Motor neuron (in vitro differentiated cells): ENCODE results near the gene HOXC12. TPM values are rescaled to one million over a fixed set of nuclear protein-coding genes. Genes with fewer than 3 reads are reported as not detected.

Experiments used
- ATAC-seq, 8 experiments: fragments of 200-7000 bp; cut with Tn5 transposase; replicated peaks in 6 of 8; 2 replicates each; pipeline ENCODE4 v1.8.0; 2021; ENCODE audit warnings: mild to moderate bottlenecking in 8 of 8, moderate library complexity in 8 of 8
- H3K27ac ChIP-seq, 2 donors: fragments of 250-450 bp; sonication (Bioruptor Pico); 2 replicates each; pipeline ENCODE4 v1.9.0; 2021; ENCODE audit warnings: antibody characterized with exemption in 2 of 2, mild to moderate bottlenecking in 2 of 2, moderate library complexity in 1 of 2
- H3K4me1 ChIP-seq, 2 donors: fragments of 250-450 bp; sonication (Bioruptor Pico); replicated peaks in 1 of 2; 2 replicates each; pipeline ENCODE4 v1.6.1; 2021; ENCODE audit warnings: antibody characterized with exemption in 2 of 2, mild to moderate bottlenecking in 2 of 2, moderate library complexity in 1 of 2
- H3K4me3 ChIP-seq, 5 donors: fragments of 250-450 bp; sonication (Bioruptor Pico); 2 replicates each; pipeline ENCODE4 v1.9.0; 2021; ENCODE audit warnings: antibody characterized with exemption in 5 of 5, mild to moderate bottlenecking in 5 of 5, moderate library complexity in 4 of 5
- WGBS, 10 experiments: fragments of 450-650 bp; shearing (Covaris generic); methylation state at CpG; one replicate each; pipeline ENCODE4 v1.0.0; 2022; 5-methylcytosine and 5-hydroxymethylcytosine counted together
- in situ Hi-C, 9 experiments: fragments of 400-800 bp; cut with MboI; loops; one replicate each; pipeline ENCODE4 v1.15.0; 2021; ENCODE audit warnings: low sequenced_read_pairs in 9 of 9, low pct_unique_long_range_greater_than_20kb in 2 of 9; ENCODE audit not compliant: unreplicated experiment in 9 of 9
- total RNA-seq, 8 experiments: library from RNA; unstranded; fragments of 300-600 nt; gene quantifications; 2 replicates each; pipeline versions ENCODE4 v1.2.3 to v1.2.4, GENCODE V29; 2022

Gene HOXC12
- total RNA-seq, 8 experiments from 2014 or later, result 0.13 to 5.2 (median 0.34) TPM; not detected in 2

DNA sequence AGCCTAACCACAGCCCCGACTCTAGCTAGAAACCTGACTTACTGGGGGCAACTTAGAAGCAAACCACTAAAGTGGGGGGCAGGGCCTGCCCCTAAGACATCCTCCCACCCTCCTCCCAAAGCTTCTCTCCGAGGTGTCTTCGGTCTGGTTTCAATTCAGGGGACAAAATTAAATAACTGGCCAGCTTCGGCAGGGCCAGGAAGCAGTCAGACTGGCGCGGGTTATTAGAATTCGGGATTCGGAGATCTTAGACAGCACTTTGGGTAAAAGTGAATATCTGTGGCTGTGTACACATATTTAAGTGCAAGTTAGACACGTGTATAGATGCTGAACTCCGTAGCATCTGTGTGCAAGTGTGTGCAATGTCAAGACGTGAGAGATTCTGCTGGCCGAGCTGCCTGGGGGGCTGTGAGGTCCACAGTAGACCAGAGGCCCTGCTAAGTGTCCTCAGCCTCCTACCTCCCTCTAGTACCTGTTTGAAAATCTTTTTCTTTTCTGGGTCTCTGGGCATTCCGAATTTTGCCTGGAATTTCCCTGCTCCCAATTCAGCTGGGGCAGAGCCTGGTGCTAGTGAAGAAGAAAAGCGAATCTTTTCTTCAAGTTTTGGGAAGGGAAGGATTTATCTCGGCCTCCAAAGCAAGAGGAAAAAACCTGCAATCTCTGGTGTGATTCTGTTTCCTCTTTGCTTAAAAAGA is 26.2 kb downstream of the HOXC12 start:
- ATAC-seq, result no peak
- no peaks in the 10 kb centered on the region for H3K4me1 ChIP-seq
- H3K27ac ChIP-seq, result no peak overlapping the region
- H3K4me3 ChIP-seq, result no peak overlapping the region
- in situ Hi-C loops, result no loop called here
- 0 to 46% (median 17%) methylated on average over 1 to 13 of the region's 15 CpGs for WGBS, 10 experiments

DNA sequence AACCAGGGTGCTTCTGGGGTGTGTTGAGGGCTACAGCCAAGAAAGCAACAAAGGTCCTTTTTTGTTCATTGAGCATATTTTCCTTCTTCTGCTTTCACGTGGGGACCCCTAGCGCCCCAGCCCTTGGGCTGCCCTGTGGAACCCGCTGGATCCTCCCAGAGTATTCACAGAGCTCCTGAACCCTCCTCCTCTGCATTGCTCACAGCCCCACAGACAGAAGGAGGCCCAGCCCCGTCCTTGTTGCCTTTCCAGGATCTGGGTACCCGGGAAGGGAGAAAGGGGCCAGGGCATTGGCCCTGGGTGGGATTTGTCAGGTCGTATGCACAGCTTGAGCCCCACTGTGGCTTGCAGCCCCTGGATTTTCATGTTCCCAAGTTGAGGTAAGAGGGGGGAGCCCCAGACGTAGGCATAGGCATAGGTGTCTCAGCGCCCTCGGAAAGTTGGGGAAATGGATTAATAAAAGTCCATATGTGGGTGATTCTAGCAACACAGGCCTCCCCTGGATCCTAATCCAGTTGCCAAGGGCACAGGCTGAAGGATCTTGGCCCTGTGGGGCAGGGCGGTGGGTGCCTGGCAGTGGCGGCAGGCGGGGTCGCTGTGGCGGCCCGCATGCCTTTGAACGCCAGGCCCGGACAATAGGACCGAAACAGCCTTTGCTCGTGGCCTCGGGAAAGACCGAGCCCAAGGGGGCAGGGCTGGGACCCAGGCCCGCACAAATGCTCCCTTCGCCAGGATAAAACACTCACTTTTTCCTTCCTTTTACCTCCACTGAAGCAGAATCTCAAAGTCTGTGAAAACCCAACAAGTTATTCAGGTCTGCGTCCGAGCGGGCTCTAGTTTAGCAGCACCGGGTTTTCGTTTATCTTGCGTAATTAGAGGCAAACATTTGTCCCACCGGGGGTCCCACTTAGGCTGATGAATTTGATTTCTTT is 27.2 kb downstream of the HOXC12 start:
- H3K4me3 ChIP-seq, result no peak overlapping the region
- 0 to 45% (median 8%) methylated on average over 1 to 10 of the region's 30 CpGs; no CpG with 5 or more reads in 1 of the 10 experiments for WGBS, 10 experiments
- in situ Hi-C loops, result no loop called here
- H3K27ac ChIP-seq, result no peak overlapping the region
- H3K4me1 ChIP-seq, result no peaks in the 10 kb centered on the region
- no peak for ATAC-seq

DNA sequence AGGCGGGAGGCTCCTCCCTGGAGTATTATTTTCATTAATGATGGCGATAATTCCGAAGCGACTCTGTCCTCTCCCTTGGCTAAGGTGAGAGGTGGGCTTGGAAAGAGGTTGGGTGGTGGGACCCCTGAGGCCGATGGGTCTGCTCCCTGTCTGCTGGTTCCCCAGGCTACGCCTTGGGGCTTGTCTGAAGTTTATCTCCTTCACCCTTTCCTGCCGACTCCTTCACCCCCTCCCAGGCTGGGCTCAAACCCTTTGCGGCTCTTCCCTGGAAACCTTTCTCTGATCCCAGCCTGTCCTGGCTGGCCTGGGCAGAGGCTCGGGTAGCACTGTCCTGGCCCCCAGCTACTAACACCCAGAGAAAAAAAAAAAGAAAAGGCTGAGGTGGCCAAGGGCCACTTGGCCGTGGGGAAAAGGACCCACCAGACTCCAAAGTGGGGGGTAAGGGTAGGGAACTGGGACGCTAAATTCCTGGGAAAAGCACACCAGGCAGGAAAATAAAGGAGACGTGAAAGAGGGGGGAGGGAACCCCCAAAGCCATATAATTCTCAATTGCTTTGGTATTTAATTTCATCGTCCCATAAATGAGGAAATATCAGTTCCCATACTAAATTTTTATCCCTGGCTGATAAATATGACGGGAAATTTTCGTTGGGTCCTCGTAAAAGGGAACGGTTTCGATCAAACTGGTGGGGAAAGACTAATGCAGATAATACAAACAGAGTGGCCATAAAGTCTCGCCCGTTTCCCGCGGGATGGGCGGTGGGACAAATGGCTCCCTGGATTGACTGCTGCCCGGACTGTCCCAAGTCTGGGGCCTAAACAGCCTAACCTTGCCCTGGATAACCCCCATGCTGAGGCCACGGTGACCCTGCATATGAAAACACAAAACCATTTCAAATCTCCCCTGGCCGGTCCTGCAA is 28.2 kb downstream of the HOXC12 start:
- Histone ChIP-seq H3K4me1 (no peaks in the 10 kb centered on the region), H3K27ac (no peak overlapping the region), H3K4me3 (no peak overlapping the region)
- in situ Hi-C loops, result no loop called here
- no peak for ATAC-seq
- WGBS, 10 experiments, result 1 to 75% (median 22%) methylated on average over 2 to 17 of the region's 26 CpGs

DNA sequence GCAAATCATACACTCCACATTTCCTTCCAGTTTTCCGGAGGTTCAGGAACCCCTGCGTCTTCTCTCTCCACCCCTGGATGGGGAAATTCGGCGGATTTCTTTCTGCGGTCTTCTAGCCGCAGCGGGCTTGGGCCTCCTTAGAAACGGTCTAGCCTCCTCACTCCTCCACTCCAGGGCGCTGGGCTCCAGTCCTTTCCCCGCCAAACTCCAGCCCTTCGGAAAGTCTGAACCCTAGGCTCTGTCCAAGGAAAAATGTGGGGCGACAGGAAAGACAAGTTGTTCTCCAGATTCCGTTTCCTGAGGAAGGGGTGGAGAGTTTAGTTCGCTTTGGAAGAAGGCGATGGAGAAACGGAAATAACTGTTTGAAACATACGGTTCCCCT is 28.9 kb downstream of the HOXC12 start:
- in situ Hi-C loops, result no loop called here
- H3K4me1 ChIP-seq, result no peaks in the 10 kb centered on the region
- no peak overlapping the region for H3K4me3 ChIP-seq
- H3K27ac ChIP-seq, result no peak overlapping the region
- ATAC-seq, result no peak
- 5 to 75% (median 24%) methylated on average over 2 to 14 of the region's 17 CpGs; no CpG with 5 or more reads in 2 of the 10 experiments for WGBS, 10 experiments

DNA sequence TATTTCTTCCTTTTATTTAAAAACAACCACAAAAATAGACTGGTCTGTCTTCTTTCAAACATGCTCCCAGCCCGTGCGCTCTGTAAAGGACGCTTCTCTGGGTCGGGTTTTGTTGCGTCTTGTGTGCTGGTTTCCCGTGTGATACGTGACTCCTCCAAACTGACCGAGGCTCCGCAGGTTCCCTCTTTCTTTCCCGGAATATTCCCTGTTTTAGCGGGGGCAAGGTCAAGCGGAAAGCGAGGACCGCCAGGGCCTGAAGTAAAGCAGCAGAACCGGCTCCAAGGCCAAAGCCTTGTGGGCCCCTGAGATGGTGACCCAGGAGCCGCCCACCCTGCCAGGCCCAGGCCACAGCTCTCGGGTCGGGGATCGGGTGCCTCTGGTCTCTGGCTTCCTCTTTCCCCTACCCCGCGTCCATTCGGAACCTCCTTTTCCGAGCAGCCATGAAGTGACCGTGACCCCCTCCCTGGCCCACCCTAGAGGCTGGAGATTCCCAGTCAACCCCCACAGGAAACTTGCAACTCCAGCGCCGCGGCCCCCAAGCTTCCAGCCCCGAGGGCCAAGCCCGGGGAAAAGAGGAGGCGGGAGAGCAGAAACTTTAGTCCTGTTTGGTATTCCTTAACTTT is 29.4 kb downstream of the HOXC12 start:
- in situ Hi-C loops, result no loop called here

DNA sequence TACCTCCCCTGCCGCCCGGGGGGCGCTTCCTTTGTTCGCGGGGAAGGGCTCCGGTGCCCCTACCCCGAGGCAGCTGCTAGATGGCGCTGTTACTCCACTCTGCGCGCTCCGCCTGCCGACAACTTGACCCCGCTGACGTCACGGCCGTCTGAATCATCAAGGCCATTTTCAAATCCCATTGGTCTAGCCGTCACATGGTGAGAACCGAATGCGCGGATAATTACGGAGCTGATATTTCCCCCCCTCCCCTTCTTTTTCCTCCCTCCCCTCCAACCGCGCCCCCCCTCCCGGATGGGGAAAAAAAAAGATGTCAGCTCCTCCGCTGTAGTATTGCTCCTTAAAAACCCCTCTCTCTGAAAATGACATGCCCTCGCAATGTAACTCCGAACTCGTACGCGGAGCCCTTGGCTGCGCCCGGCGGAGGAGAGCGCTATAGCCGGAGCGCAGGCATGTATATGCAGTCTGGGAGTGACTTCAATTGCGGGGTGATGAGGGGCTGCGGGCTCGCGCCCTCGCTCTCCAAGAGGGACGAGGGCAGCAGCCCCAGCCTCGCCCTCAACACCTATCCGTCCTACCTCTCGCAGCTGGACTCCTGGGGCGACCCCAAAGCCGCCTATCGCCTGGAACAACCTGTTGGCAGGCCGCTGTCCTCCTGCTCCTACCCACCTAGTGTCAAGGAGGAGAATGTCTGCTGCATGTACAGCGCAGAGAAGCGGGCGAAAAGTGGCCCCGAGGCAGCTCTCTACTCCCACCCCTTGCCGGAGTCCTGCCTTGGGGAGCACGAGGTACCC is 30.4 kb downstream of the HOXC12 start, which contains the start of gene HOXC10:
HOXC10 (plus strand) TSS at position 246 of the 791 bp plus-strand sequence; CDS start at position 360, 114 bp downstream.
- Histone ChIP-seq H3K4me1 (no peaks in the 10 kb centered on the region), H3K4me3 (peak within 1 kb of the TSS in 4 of 5 donors; percentile 9 to 25 (median 22)), H3K27ac (no peak within 1 kb of the TSS)
- 5 to 40% (median 21%) methylated on average over 4 to 10 of the region's 55 CpGs; no CpG with 5 or more reads in 7 of the 10 experiments for WGBS, 10 experiments
- ATAC-seq, result peak; percentile 50 to 91 (median 86)
- in situ Hi-C loops, result no loop called here

More for the DNA sequence above, 29.4 kb downstream of the HOXC12 start:
- Histone ChIP-seq H3K27ac (no peak overlapping the region), H3K4me3 (no peak overlapping the region), H3K4me1 (no peaks in the 10 kb centered on the region)
- no peak for ATAC-seq
- 1 to 45% (median 13%) methylated on average over 2 to 16 of the region's 30 CpGs; no CpG with 5 or more reads in 3 of the 10 experiments for WGBS, 10 experiments

DNA sequence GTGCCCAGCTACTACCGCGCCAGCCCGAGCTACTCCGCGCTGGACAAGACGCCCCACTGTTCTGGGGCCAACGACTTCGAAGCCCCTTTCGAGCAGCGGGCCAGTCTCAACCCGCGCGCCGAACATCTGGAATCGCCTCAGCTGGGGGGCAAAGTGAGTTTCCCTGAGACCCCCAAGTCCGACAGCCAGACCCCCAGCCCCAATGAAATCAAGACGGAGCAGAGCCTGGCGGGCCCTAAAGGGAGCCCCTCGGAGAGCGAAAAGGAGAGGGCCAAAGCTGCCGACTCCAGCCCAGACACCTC is 30.9 kb downstream of the HOXC12 start:
- no peak overlapping the region for H3K27ac ChIP-seq
- no peak for ATAC-seq
- H3K4me1 ChIP-seq, result no peaks in the 10 kb centered on the region
- in situ Hi-C loops, result no loop called here
- H3K4me3 ChIP-seq, result no peak overlapping the region
- 17 to 43% (median 27%) methylated on average over 3 to 13 of the region's 21 CpGs; no CpG with 5 or more reads in 7 of the 10 experiments for WGBS, 10 experiments

DNA sequence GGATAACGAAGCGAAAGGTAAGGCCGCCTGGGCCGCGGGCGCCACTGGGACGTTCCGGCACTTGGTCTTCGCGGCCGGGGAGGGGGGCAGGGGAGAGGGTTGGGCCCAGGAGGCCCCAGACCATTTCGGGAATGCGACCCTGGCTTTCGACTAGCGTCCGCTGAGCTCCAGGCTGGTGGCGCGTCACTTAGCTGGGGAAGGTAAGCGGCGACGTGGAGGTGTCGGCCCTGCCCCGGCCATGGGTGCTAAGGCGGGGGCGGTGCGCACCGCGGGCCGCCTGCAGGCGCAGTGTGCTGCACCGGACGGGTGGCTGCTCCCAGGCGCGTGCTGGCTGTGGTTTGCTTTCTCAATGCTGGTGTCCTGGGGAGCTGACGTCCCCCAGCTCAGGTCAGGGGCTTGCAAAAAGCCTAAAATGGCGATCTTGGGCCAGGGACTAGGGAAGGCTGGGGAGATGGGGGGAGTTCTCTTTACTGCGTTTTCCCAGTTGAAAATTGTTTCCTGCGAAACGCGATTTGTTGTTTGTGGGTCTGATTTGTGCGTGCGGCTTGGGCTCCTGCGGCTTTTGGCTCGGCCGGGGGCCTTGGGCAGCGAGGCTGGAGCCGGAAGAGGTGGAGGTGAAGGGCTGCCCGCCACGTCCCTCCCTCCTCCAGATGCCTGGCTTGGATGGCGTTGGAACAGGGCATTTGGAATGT is 31.4 kb downstream of the HOXC12 start:
- peak in 3 of 8 experiments; percentile 4 to 21 (median 11) for ATAC-seq
- no peaks in the 10 kb centered on the region for H3K4me1 ChIP-seq
- 0 to 27% (median 7%) methylated on average over 1 to 24 of the region's 50 CpGs; no CpG with 5 or more reads in 2 of the 10 experiments for WGBS, 10 experiments
- peak overlapping the region in 1 of 5 donors; percentile 14 for H3K4me3 ChIP-seq
- H3K27ac ChIP-seq, result no peak overlapping the region
- in situ Hi-C loops, result no loop called here

DNA sequence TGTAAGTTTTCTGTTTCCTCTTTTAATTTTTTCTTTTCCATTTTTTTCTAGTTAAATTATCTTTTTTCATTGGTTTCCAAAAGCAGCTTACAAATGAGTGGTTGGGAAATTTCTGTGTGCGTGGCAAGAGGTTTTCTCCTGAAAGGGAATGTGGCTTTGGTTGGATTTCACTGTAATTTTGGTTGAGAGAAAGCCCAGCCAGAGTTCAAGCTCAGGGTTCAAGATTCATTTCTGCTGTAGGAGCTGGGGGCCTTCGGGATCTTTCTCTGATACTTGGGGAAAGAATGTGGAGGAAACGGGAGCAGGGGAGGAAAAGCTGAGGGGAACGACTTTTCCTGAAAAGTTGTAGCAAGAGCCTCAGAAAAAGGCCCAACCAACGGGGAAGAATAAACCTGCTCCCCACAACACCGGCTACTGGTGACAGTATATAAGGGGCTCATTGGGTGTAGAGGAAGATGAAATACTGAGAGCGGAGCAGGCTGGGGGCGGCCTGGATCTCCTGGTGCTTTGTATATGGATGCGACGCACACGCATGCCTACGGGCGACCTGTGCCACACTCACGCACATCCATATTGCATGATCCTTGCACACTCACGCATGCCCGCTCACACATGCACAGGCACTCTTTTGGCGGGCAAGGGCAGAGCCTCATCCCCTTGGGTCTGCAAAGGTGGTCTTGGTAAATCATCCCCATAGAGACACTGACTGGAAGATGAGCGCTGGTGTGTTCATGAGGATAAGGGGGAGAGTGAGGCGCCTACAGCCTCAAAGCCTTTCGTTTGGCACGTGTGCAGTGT is 32.2 kb downstream of the HOXC12 start:
- whole genome bisulfite sequencing, 10 experiments, result 2 to 74% (median 20%) methylated on average over 2 to 13 of the region's 21 CpGs; no CpG with 5 or more reads in 1 of the 10 experiments
- in situ Hi-C loops, result no loop called here
- no peak for ATAC-seq
- H3K27ac ChIP-seq, result no peak overlapping the region
- no peaks in the 10 kb centered on the region for H3K4me1 ChIP-seq
- H3K4me3 ChIP-seq, result no peak overlapping the region

DNA sequence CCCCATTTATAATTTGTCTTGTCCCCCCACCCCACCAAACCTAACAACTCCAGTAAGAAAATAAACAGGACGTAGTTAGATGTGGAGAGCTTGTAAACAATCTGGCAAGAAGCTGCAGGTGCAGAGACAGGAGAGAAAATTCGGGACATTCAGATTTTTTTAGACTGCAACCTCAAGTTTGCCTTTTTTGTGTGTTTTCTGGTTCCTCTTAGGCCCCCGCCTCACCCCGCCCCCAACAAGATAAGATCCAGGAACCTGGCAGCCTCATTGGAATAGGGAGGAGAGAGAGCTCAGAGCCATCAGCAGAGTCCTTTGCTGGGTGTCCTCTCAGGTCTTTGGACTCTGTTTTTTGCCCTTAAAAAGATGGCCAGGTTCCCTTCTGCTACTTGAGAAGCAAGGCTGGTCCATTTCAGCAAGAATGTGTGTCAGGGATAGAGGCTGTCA is 33.1 kb downstream of the HOXC12 start:
- in situ Hi-C loops, result no loop called here
- WGBS, 10 experiments, result 0 to 20% (median 0%) methylated on average over 1 to 2 of the region's 4 CpGs; no CpG with 5 or more reads in 4 of the 10 experiments
- no peak for ATAC-seq
- Histone ChIP-seq H3K27ac (no peak overlapping the region), H3K4me3 (no peak overlapping the region), H3K4me1 (no peaks in the 10 kb centered on the region)
